B cell (primary cell): Measurements from ENCODE around the gene HOXA3. TPM values are rescaled to one million over a fixed set of nuclear protein-coding genes. Genes with fewer than 3 reads are reported as not detected.

Experiments
- ATAC-seq: fragments of 200-7000 bp; cut with Tn5 transposase; one replicate; pipeline ENCODE4 v1.10.0; 2021; ENCODE audit warnings: low read depth, mild to moderate bottlenecking, moderate number of reproducible peaks, moderate library complexity
- CTCF ChIA-PET: fragments of 350-600 bp; sonication (Branson Sonifier 250); formaldehyde crosslinking; loops from one replicate; lab custom pipeline; 2021; ENCODE audit warnings: antibody characterized with exemption, inconsistent platforms; lab: Charles Lee
- POLR2A ChIA-PET: fragments of 350-600 bp; sonication (Branson Sonifier 250); formaldehyde crosslinking; loops from one replicate; lab custom pipeline; 2021; ENCODE audit warnings: antibody characterized with exemption; lab: Charles Lee
- DNase-seq: peaks from one replicate; pipeline ENCODE4 v3.0.0; 2013
- H2AFZ ChIP-seq: 2 replicates; pipeline ENCODE4 v1.6.1; 2012; ENCODE audit warnings: mild to moderate bottlenecking, low read depth, low read length; ENCODE audit not compliant: insufficient read depth, poor library complexity, severe bottlenecking
- H3K27ac ChIP-seq, 2 donors: 1 replicate in 1 of 2; 2 replicates in 1 of 2; pipeline ENCODE4 v1.5.1; 2012 to 2013; ENCODE audit warnings: low read length in 2 of 2, mild to moderate bottlenecking in 2 of 2, moderate library complexity in 1 of 2
- H3K27me3 ChIP-seq, 4 experiments: fragments of 200-600 bp in 1 of 4; sonication (generic) in 1 of 4; replicated peaks in 1 of 4; 1 replicate in 2 of 4; 2 replicates in 2 of 4; pipeline versions ENCODE4 v1.6.1 to v1.7.0; 2013 to 2016; ENCODE audit warnings: low read length in 3 of 4, mild to moderate bottlenecking in 2 of 4, mixed read lengths in 1 of 4, moderate library complexity in 1 of 4; ENCODE audit not compliant: insufficient read depth in 4 of 4, control insufficient read depth in 3 of 4; ENCODE audit errors: control extremely low read depth in 1 of 4
- H3K36me3 ChIP-seq, 2 experiments: replicated peaks in 1 of 2; 1 replicate in 1 of 2; 2 replicates in 1 of 2; pipeline versions ENCODE4 v1.6.1 to v1.7.1; 2013; ENCODE audit warnings: low read length in 1 of 2; ENCODE audit not compliant: insufficient read depth in 2 of 2, control insufficient read depth in 1 of 2; ENCODE audit errors: control extremely low read depth in 1 of 2, extremely low read depth in 1 of 2
- H3K4me1 ChIP-seq, 2 donors: fragments of 200-600 bp in 1 of 2; sonication (generic) in 1 of 2; 1 replicate in 1 of 2; 2 replicates in 1 of 2; pipeline versions ENCODE4 v1.5.1 to v1.6.1; 2013 to 2017; ENCODE audit warnings: low read length in 2 of 2; ENCODE audit not compliant: control insufficient read depth in 2 of 2, insufficient read depth in 2 of 2
- H3K4me2 ChIP-seq: replicated peaks from 2 replicates; pipeline ENCODE3; 2012; ENCODE audit warnings: mild to moderate bottlenecking, low read depth, low read length; ENCODE audit not compliant: poor library complexity, severe bottlenecking
- H3K4me3 ChIP-seq, 5 experiments: fragments of 200-600 bp in 1 of 5; sonication (generic) in 1 of 5; 1 replicate in 3 of 5; 2 replicates in 2 of 5; pipeline versions ENCODE4 v1.5.1 to v1.7.0; 2011 to 2016; ENCODE audit warnings: low read length in 4 of 5, mild to moderate bottlenecking in 4 of 5, low read depth in 2 of 5, control low read depth in 1 of 5, moderate library complexity in 1 of 5; ENCODE audit not compliant: insufficient read depth in 1 of 5; ENCODE audit errors: control extremely low read depth in 1 of 5, extremely low read depth in 1 of 5
- H3K79me2 ChIP-seq: fragments of 200-600 bp; sonication (generic); one replicate; pipeline ENCODE4 v1.6.0; 2016; ENCODE audit warnings: low read length; ENCODE audit not compliant: control insufficient read depth, insufficient read depth
- H3K9ac ChIP-seq: fragments of 200-600 bp; sonication (generic); 2 replicates; pipeline ENCODE4 v1.6.1; 2017; ENCODE audit warnings: mild to moderate bottlenecking, low read length, moderate library complexity
- H3K9me3 ChIP-seq, 3 donors: one replicate each; pipeline versions ENCODE4 v1.6.1 to v1.7.1; 2013; ENCODE audit warnings: low read length in 2 of 3; ENCODE audit not compliant: control insufficient read depth in 2 of 3, insufficient read depth in 1 of 3; ENCODE audit errors: control extremely low read depth in 1 of 3
- H4K20me1 ChIP-seq: 2 replicates; pipeline ENCODE4 v1.6.0; 2012; ENCODE audit warnings: mild to moderate bottlenecking, low read length; ENCODE audit not compliant: insufficient read depth, control insufficient read depth, poor library complexity, severe bottlenecking
- H3K27ac Mint-ChIP-seq: one replicate; pipeline ENCODE4 v1.8.0; 2021; ENCODE audit warnings: mixed read lengths
- H3K27me3 Mint-ChIP-seq: one replicate; pipeline ENCODE4 v1.8.0; 2021; ENCODE audit warnings: mixed read lengths
- H3K4me1 Mint-ChIP-seq: one replicate; pipeline ENCODE4 v1.8.0; 2021; ENCODE audit warnings: mixed read lengths
- H3K4me3 Mint-ChIP-seq: one replicate; pipeline ENCODE4 v1.8.0; 2021; ENCODE audit warnings: mixed read lengths
- H3K9me3 Mint-ChIP-seq: one replicate; pipeline ENCODE4 v1.8.0; 2022; ENCODE audit warnings: mixed read lengths; ENCODE audit not compliant: insufficient read depth
- EZH2 ChIP-seq: IDR thresholded peaks from 2 replicates; pipeline ENCODE4 v1.6.1; 2012; ENCODE audit warnings: borderline replicate concordance, low read depth, mild to moderate bottlenecking, moderate library complexity, low read length; ENCODE audit not compliant: insufficient read depth, poor library complexity, severe bottlenecking
- WGBS: methylation state at CpG from one replicate; pipeline ENCODE4 v1.1.5; 2013; ENCODE audit warnings: missing lambda C conversion rate; ENCODE audit not compliant: insufficient coverage; 5-methylcytosine and 5-hydroxymethylcytosine counted together
- intact Hi-C: fragments of 100-400 bp; cut with micrococcal nuclease; formaldehyde crosslinking; loops from one replicate; pipeline ENCODE4 v1.10.0; 2022
- polyA plus RNA-seq: library from polyadenylated mRNA; depleted of rRNA; stranded (reverse); fragments of >200 nt; gene quantifications from 2 replicates; pipeline ENCODE4 v1.2.3, GENCODE V29; 2012
- total RNA-seq, 2 donors: library from RNA; stranded (reverse); fragments of 120-200 nt in 1 of 2; gene quantifications; 1 replicate in 1 of 2; 2 replicates in 1 of 2; pipeline versions ENCODE4 v1.2.3 to v1.2.4, GENCODE V29; 2013 to 2022
- TF ChIP-seq, protein P1 (sequence below): fragments of 200-600 bp; IDR thresholded peaks from one replicate; pipeline ENCODE4 v1.8.0; 2022; ENCODE audit warnings: antibody characterized with exemption, mild to moderate bottlenecking

Gene HOXA3
- total and polyA plus RNA-seq, 2 donors (not counting 1 experiment from before 2014, with no cell fraction given), result 0.07 TPM; not detected in 1

GRCh38 chr7:27095050-27095896, 57.1 kb downstream of the HOXA3 start:
- H3K4me1 ChIP-seq, result peaks cover 32 to 37% of the 10 kb centered on the region in 2 donors
- peaks cover 0 to 21% (median 0%) of the 10 kb centered on the region in 3 donors for H3K9me3 ChIP-seq
- no peaks in the 10 kb centered on the region for H3K36me3 ChIP-seq
- peak overlapping the region; percentile 97 for H3K4me2 ChIP-seq
- H3K27ac ChIP-seq, result no peak overlapping the region
- peak overlapping the region; percentile 11 to 91 (median 79) for H3K4me3 ChIP-seq
- 3% methylated on average over 26 of the region's 33 CpGs for WGBS
- intact Hi-C loops, result loop anchor here (5.0 kb wide), 2 partner anchors 413 to 1233 kb away; no protein-coding TSS in a partner anchor
- Mint-ChIP-seq H3K27me3 (peaks cover 60% of the 10 kb centered on the region), H3K4me3 (peak overlapping the region; percentile 88), H3K4me1 (peaks cover 32% of the 10 kb centered on the region), H3K9me3 (no peaks in the 10 kb centered on the region), H3K27ac (peak overlapping the region; percentile 73)
- H4K20me1 ChIP-seq, result peaks cover 12% of the 10 kb centered on the region
- CTCF ChIA-PET, result no interaction called here
- peaks cover 2 to 80% (median 47%) of the 10 kb centered on the region in 4 experiments for H3K27me3 ChIP-seq
- peak; percentile 50 for DNase-seq
- peak; percentile 19 for ATAC-seq
- no peaks in the 10 kb centered on the region for H3K79me2 ChIP-seq
- H2AFZ ChIP-seq, result peak overlapping the region; percentile 93
- H3K9ac ChIP-seq, result peak overlapping the region; percentile 91
- TF ChIP-seq, protein P1, sequence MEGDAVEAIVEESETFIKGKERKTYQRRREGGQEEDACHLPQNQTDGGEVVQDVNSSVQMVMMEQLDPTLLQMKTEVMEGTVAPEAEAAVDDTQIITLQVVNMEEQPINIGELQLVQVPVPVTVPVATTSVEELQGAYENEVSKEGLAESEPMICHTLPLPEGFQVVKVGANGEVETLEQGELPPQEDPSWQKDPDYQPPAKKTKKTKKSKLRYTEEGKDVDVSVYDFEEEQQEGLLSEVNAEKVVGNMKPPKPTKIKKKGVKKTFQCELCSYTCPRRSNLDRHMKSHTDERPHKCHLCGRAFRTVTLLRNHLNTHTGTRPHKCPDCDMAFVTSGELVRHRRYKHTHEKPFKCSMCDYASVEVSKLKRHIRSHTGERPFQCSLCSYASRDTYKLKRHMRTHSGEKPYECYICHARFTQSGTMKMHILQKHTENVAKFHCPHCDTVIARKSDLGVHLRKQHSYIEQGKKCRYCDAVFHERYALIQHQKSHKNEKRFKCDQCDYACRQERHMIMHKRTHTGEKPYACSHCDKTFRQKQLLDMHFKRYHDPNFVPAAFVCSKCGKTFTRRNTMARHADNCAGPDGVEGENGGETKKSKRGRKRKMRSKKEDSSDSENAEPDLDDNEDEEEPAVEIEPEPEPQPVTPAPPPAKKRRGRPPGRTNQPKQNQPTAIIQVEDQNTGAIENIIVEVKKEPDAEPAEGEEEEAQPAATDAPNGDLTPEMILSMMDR, result no peak
- TF ChIP-seq EZH2, result peak; percentile 47
- POLR2A ChIA-PET, result no interaction called here
